NCI-H2081 treated with DMSO at 0.1 percent for 48 hours (cell line): Measurements from ENCODE around the gene MARCHF10.
"Not testable (repeated sequence)": the region's sequence is repeated elsewhere in the genome, so short reads cannot be mapped to it uniquely, and the experiment has no call there.

Source experiments
- DNase-seq: peaks from one replicate; lab custom pipeline; 2025; lab: John Stamatoyannopoulos, UW

MARCHF10 gene

DNA sequence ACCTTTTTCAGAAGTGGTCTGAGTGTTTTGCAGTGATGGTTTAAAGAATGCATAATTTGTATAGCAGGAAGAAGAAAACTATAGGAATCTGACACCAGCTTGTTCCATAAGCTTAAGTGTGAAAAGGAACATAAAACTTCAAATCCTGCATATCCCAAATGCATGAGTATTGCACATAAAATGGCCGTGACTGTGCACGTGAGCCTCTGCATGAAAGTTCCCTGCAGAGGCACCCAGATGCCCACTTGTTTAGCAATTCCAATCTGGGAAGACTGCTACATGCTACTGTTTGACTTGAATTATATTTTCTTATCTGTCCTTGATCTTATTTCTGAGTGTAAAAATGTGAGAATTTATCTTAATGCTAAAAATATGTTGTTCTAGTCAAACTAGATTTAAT, 21.5 kb downstream of the MARCHF10 start:
- DNase-seq, result no peak

DNA sequence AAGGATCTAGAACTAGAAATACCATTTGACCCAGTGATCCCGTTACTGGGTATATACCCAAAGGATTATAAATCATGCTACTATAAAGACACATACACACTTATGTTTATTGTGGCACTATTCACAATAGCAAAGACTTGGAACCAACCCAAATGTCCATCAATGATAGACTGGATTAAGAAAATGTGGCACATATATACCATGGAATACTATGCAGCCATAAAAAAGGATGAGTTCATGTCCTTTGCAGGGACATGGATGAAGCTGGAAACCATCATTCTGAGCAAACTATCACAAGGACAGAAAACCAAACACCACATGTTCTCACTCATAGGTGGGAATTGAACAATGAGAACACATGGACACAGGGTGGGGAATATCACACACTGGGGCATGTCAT, 22.1 kb downstream of the MARCHF10 start:
- not testable (repeated sequence) for DNase-seq

DNA sequence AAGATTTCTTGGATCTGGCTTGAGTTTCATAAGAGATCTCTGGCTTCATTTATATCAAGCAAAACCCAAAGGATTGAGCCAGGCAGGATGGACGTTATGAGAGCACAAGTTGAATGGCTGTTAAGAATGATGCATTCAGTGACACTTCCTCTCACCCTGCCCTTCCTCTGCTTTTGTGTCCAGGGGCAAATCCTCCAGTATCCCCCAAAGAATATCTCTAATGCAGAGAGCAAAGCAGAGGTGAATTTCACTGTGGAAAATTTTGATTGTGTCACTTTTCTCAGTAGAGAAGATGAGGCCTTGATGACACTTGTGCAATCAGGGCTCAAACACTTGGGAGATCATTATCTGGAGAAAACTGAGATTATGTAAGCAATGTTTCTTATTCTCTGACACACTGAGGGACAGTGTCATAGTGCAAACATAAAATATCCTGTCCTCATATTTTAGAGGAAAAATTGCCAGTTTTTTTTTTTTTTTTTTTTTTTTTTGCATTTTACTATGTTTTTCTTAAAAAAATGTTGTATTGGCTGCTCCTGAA, 25.3 kb downstream of the MARCHF10 start:
- no peak for DNase-seq

DNA sequence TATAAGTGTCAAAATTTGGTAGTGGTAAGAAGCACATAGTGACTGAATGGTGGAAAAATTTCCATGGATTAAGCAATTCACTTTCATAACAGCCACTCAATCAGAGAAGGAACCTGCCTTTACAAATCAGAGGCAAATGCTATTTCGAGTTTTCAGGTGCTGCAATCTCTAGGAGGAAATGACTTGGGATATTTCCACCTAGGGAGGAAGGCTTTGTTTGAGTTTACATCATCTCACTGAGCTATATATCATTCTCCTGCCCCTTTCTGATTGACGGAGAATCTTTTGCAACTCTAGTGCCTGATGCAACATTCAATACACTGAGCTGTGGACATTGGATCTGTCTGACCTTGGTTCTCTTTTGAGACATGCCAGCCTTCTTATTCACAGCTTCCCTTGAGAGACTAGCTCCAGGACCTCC, 26.3 kb downstream of the MARCHF10 start:
- no peak for DNase-seq

DNA sequence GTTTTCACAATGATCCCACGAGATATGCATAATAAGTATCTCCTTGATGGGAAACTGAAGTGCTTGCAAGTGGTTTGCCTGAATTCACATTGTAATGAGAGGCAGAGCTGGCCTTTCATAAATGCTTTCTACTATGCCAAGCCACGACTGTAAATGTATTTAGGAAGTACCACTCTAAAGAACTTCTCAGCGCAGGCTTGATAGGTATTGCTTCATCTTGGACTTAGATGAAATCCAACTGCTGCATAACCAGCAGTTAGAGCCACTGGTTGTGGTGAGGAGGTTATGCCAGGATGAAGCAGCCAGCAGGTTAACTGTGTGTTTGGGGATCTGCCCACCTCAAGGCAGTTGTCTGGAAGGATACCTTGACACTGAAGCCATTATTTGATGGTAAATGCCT, 26.8 kb downstream of the MARCHF10 start:
- no peak for DNase-seq

DNA sequence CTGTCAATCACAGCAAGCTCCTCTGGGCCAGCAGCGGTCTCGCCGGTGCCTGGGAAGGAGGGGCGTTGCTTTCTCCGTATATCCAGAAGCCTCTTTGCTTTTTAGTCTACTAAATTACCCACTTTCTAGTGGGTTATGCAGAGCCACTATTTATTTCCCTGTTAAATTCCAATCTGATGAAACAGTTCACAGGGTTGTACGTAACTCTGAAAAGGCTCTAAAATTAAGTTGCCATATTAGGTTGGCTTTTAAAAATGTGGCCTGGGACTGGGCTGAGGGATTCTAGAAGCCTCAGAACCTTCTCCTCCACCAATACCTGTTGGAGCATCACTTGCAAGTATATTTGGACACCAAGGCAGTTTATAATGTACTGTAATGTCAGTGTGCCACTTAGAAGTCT, 27.2 kb downstream of the MARCHF10 start:
- DNase-seq, result no peak

DNA sequence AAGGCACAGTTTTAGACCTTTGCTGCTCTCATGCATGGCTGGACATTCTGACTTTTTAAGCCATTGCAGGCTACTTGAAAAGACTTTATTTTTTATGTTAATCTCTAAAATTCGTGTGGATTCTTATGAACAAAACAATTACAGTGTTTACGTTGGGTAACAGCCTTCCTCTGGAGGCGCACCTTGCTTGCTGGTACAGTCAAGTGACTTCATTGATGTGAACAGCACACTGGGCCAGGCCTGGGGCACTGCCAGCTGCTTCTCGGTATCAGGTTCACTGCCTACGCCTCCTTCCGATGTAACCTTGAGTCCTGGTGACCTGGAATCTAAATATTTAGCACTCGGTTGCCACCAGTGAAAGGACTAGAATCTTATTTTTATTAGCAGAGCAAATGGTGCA, 27.8 kb downstream of the MARCHF10 start:
- no peak for DNase-seq

DNA sequence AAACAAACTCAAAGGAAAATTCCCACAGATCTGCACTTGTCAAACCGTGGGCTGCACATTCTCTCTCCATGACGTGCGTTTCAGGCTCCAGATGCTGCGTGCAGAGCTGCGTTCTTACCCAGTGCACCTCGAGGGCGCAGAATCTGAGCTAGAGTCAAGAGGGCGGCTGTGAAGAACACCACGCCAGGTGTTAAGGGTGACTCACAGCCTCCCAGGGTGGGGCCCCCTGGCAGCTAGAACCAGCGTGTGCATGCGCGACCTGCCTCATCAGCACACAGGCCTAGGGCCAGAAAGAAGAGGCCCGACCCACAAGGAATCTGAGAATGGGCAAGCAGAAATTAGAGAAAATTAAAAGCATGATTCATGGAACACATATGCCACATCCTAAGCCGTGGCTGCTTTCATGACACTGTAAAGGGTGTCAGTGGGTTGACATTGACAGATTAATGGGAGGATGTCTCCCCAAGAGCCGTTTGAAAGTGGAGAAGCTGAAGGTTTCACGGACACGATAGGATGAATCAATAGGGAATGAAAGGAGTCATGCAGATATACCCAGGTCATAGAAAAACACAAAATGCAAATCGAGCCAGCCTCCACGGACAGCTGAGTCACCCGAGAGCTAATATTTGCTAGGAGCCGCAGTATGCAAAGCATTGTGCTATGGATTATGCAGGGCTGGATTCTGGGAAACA, 29.0 kb downstream of the MARCHF10 start:
- DNase-seq, result no peak

DNA sequence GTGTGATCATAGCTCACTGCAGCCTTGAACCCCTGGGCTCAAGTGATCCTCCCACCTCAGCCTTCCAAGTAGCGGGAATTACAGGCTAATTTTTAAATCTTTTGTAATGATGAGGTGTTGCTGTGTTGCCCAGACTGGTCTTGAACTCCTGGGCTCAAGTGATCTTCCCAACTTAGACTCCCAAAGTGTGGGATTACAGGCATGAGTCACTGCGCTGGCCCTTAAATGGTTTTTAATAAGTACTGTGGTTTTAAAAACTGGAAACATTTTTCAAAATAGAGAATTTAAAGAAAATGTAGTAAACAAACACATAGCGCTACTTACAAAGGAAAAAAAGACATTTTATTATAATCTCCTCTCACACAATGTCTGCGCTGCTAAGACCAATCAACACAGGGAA, 32.2 kb downstream of the MARCHF10 start:
- DNase-seq, result no peak

DNA sequence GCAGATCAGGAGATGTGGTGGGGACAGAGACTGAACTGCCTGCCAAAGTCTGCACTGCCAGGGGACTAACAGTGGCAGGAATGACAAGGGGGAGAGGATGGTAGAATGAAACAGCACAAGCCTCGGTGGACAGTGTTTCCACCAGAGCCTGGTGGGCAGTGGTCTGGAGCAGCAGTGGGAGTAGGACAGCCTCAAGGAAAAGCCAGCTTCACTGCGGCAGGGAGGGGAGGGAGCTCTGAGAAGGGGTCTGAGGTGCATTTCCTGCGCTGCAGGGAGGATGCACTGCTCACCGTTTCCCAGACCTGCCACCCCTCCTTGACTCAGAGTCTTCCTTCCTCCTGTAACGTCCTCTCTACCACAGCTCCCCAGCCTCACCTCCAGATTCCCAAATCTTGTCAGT, 33.8 kb downstream of the MARCHF10 start:
- DNase-seq, result no peak

DNA sequence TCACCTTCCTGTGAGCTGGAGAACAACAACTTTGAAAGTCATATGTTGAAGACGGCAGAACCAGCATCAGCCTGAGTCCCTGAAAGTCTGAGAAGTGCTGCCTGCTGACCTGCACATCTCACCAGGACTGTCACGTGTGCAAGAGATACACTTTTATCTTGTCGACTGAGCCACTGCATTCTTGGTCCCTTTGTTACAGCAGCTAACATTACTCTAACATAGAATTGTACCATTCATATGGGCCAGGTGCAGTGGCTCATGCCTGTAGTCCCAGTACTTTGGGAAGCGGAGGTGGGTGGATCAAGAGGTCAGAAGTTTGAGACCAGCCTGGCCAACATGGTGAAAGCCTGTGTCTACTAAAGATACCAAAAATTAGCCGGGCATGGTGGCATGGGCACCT, 40.1 kb downstream of the MARCHF10 start:
- no peak for DNase-seq

DNA sequence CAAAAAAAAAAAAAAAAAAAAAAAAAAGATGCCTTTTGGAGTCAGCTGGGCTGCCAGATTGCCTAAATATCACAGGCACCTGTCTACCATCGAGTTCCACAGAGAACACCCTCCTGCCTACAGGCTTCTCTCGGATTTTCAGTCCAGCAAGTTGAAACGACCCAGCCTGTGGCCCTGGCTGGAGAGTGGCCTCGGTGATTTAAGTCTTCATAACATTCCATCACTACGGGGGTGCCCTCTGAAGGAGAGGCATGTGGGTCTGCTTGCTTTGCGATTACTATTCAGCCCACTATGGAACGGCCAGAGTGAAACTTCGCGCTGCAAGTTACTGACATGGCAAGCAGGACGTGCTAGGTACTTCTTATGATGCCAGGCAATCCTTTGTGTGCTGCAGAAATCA, 42.8 kb downstream of the MARCHF10 start:
- DNase-seq, result no peak

DNA sequence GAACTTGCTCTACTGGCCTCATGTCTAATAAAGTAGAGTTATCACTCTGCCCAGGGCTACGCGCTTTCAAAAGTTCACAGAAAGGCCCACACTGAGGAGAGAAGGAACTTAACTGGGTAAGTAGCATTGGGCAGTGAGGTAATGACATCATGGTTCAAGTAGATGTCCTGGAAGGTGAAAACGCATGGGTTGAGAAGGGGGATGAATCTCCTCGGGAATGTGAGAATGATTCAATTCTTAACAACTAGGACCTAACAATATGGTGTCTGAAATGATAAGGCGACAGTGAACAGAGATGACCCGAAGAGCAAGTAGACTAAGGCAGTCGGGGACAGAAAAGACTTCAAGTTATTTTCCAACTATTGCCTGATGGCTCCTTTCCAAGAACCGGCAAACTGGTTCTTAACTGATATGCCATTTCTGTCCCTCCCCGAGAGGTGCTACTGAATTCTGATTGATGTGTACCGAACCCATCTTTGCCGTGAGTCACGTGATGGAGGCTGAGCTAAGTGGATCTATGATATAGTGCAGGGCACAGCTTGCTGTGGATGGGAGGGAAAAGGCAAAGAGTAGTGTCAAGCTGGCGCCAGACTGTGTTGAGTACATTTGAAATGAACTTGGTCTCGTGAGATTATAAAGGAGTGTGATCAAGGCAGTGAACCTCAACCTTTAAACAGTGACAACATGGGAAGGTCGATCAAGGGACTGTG, 44.1 kb downstream of the MARCHF10 start:
- DNase-seq, result no peak

DNA sequence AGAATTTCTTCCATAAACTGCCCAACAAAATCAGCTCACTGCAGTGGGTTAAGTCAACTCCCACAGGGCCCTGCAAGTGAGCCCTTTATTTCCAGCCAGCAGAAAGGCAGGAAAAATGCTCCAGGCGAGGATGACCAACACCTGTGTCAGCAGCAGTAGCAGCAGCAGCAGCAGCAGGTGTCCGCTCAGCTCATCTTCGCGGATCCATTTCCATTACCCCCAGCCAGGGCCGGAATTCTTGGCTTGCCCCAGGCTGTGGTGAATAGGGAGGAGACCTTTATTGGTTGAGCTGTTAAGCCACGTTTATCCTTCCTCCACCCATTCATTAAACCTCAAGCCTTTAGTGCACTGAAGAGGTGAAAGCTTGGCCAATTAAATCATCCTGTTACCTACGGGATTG, 46.2 kb downstream of the MARCHF10 start:
- DNase-seq, result no peak

DNA sequence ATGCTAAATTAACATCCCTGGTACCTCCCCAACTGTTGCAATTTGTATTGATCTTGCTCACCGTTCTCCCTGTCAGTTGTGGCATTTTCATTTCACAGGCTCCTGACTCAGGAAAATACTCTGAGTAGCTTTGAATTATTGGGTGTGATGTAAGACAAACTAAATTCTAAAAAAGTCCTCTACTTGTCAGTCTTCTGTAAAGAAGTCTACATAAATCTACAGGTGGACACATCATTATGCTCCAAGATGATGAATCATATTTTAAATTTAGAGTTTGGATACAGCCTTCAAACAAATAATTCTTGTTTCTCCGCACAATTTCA, 47.2 kb downstream of the MARCHF10 start:
- DNase-seq, result no peak

DNA sequence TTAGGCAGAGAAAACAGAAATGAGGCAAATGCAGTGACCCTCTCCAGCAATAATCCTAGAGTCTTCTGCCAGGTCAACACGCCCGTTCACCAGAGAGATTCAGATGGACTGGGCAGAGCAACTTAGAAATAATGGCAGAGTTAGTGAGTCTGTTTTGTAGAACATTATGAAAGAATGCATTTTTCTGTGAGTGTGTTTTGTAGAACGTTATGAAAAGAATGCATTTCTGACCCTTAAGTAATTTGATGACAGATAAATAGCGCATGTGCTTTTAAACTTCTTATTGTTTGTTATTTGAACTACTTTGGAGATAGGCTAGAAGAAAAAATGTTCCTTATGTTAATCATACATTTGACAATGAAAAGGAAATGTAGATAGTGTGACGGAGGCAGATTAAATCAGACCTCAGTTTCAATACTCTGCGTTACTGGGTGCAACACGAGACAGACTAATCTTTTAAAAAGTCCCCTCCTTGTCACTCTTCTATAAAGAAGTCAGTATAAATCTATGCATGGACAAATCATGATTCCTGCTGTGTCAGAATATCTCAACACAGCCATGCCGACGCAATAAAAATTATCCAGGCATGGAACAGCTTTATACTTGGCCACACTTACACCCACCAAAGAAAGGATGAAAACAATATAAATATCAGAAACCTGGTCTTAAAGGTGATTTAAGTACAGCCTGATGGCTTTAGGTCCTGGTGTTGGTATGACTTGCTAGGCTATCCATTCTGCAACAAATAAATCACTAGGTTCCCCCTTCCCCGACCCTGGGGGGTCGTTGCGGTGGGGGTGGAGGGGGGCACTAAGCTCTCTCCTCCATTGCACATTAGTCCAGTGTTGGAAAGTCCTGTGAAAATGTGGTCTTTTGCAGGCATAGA, 47.8 kb downstream of the MARCHF10 start:
- DNase-seq, result no peak

DNA sequence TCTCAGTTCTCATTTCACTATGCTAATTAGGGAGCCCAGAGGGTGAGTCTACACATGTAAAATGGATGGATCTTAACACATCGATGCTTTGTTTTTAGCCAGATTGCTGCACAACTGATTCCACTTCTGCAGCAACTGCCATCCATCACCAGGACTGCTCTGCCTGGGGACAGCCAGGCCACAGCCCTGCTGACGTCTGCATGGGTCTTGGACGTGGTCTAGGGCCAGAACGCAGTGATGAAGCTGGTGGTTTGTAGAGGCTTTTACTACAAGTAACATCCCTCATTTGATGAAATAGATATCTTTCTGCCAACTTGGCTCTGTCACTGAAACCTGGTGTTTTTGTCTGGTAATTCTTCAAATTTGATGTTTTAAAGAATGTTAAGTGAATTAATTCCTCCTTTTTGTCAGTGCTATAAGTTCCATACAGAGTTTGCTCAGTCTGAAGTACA, 50.6 kb downstream of the MARCHF10 start:
- no peak for DNase-seq

DNA sequence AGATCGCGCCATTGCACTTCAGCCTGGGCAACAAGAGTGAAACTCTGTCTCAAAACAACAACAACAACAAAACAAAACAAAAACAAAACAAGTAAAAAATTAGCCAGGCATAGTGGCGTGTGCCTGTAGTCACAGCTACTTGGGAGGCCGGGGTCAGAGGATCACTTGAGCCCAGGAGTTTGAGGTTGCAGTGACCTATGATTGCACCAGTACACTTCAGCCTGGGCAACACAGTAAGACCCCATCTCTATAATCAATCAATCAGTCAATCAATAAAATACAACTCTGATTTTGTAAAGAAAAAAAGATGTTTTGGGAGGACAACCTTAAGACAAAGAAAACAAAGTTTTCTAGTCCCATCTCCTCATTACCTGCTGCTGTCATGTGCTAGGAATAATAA, 51.9 kb downstream of the MARCHF10 start:
- DNase-seq, result no peak

DNA sequence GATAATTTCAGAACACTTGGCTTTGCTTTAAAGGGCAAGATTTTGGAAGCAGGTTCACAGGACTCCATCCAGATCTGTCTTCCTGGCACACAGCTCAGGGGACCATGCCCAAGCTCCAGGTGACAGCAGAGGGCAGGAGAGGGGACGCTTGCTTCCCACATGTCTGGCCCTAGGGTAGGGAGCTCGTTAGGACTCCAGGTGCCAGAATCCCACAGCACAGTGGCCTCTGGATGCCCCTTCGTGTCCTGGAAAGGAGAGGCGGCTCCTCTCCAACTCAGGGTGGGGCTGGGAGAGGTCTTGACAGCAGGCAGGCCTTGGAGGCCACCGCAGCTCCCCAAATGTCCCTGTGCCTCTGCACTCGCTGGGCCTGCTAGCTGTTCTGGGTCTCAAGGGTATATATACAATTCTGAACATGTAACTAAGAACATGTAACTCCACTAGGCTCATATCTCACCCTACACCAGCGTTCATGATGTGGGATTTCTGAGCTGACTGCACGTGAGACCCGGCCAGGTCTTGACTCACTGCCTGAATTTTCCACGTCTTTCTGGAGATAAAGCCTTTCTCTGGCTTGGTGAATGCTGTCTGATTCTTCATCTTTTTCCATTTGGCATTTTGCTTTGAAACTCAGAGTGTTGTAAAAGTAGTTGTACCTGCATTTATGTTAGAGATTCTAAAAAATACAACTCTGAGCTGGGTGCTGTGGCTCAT, 52.8 kb downstream of the MARCHF10 start:
- DNase-seq, result no peak

DNA sequence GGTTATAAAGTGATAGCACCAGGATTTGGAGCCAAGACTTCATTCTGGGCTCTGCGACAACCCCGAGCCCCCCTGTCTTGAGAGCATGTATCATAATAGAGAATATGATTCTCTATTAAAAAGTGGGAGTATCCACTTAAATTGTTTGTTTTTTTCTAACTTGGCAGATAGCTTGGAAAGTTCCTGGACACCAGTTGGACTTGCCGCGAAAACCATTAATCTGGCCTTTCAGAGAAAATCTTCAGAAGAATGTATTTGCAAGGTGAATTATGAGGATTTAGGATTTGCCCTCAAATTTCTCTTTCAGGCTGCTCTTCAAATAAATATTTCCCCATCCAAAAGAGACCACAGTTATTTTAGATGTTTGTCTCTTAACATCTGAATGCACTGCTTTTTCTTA, 53.5 kb downstream of the MARCHF10 start:
- DNase-seq, result no peak

DNA sequence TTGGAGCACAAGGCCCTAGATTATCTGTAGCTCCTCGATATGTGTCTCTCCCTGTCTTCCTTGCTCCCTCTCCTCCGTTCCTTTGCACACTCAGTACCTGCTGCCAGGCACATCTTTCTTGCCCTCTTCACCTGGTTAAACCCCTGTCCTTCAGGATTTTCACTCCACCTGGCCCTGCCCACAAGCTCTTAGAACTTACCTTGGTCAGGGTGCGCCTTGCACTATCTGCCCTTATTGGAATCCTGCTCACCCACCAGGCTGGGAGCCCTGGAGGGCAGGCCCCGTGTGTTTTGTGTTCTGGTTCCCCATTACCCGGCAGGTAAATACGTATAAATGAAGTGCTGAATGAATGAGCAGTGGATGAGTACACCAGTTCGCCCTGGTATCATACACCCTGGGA, 54.6 kb downstream of the MARCHF10 start:
- DNase-seq, result no peak

DNA sequence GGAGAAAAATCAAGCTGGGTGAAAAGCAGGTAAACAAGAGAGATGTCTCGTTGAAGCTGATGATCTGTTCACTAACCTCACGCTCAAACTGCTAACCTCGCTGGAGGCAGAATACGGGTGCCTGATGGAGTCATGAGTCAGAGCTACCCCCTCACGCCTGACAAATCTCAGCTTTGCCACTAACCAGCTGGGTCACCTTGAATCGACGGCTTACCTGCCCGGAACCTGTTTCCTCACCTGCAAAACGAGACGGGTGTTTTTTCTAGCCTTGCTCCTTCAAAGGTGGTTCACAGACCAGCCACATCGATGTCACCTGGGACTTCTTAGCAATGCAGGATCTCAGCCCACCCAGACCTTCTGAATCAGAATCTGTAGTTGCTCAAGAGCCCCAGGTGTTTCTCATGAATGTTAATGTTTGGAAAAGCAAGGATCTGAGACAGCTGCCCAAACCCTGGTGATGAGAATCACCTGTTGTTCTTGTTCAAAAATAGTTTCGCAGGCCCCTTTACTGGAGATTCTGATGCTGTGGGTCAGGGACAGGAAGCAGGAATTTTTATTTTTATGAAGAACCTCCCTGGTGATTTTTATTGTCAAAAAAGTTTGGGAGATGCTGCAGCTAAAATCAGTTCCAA, 56.9 kb downstream of the MARCHF10 start:
- DNase-seq, result no peak
